OCI-LY3 (cell line): ENCODE results near the gene GAB2.

Experiments used
- H2AFZ ChIP-seq: fragments of 200-600, 300-600 bp; shearing (Covaris generic); 2 replicates; pipeline ENCODE4 v1.6.0; 2014; ENCODE audit warnings: antibody characterized with exemption, low read depth, low read length
- H3K27ac ChIP-seq: fragments of 200-600, 300-600 bp; sonication (generic); 2 replicates; pipeline ENCODE4 v1.5.1; 2014; ENCODE audit warnings: mild to moderate bottlenecking, low read length, moderate library complexity, mixed read lengths
- H3K27me3 ChIP-seq: fragments of 200-600, 300-600 bp; sonication (generic); 2 replicates; pipeline ENCODE4 v1.6.1; 2014; ENCODE audit warnings: low read depth, low read length, mixed read lengths
- H3K36me3 ChIP-seq: fragments of 200-600, 300-600 bp; sonication (generic); replicated peaks from 2 replicates; pipeline ENCODE3; 2014; ENCODE audit warnings: low read depth, low read length, mixed read lengths
- H3K4me1 ChIP-seq: fragments of 300-600, 200-600 bp; sonication (generic); 2 replicates; pipeline ENCODE4 v1.6.1; 2014; ENCODE audit warnings: low read length, mixed read lengths
- H3K4me2 ChIP-seq: fragments of 200-600, 300-600 bp; sonication (generic); 2 replicates; pipeline ENCODE4 v1.6.1; 2014; ENCODE audit warnings: low read length, mixed read lengths
- H3K4me3 ChIP-seq: fragments of 300-600, 200-600 bp; sonication (generic); 2 replicates; pipeline ENCODE4 v1.5.1; 2014; ENCODE audit warnings: antibody characterized with exemption, mild to moderate bottlenecking, low read length, moderate library complexity
- H3K79me2 ChIP-seq: fragments of 300-600, 200-600 bp; shearing (Covaris generic); 2 replicates; pipeline ENCODE4 v1.6.1; 2014; ENCODE audit warnings: mild to moderate bottlenecking, low read length, mixed read lengths
- H3K9ac ChIP-seq: fragments of 300-600, 200-600 bp; shearing (Covaris generic); 2 replicates; pipeline ENCODE4 v1.6.0; 2014; ENCODE audit warnings: mild to moderate bottlenecking, low read length, moderate library complexity
- H3K9me3 ChIP-seq: fragments of 200-600, 300-600 bp; shearing (Covaris generic); 2 replicates; pipeline ENCODE4 v1.6.1; 2014; ENCODE audit warnings: low read length, mixed read lengths; ENCODE audit not compliant: insufficient read depth
- H4K20me1 ChIP-seq: fragments of 200-600, 300-600 bp; sonication (generic); 2 replicates; pipeline ENCODE4 v1.6.1; 2016; ENCODE audit warnings: low read length, mixed read lengths; ENCODE audit not compliant: insufficient read depth
- EZH2phosphoT487 ChIP-seq: fragments of 200-600 bp; shearing (Covaris generic); IDR thresholded peaks from 2 replicates; pipeline ENCODE4 v1.6.1; 2018; ENCODE audit warnings: antibody characterized with exemption, mixed run types, low read depth
- TF ChIP-seq, protein P1 (sequence below): fragments of 200-600, 300-600 bp; sonication (generic); IDR thresholded peaks from 2 replicates; pipeline ENCODE4 v1.5.1; 2014; ENCODE audit warnings: antibody characterized with exemption, low read length, low read depth

Gene GAB2

DNA sequence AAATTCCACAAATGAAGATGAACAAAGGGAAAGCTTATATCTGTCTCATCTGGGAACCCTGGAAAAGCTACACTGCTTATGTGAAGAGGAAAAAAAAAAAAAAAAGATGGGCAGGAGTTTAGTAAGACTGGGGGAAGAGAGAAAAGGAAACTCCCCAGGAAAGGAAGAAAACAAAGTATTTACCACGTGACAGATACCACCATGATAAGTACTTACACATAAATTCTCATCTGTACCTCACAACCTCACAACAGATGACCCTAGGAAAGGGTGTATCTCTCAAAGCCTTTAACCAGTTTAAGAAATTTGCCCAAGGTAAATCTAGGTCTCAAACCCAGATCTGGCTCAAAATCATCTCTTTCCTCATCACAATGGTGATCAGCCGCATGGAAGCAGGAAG is 77.1 kb downstream of the GAB2 start:
- Histone ChIP-seq H3K27me3 (no peaks in the 10 kb centered on the region), H3K9me3 (no peaks in the 10 kb centered on the region), H4K20me1 (no peaks in the 10 kb centered on the region), H3K36me3 (no peaks in the 10 kb centered on the region), H2AFZ (no peak overlapping the region), H3K27ac (no peak overlapping the region), H3K9ac (no peak overlapping the region), H3K79me2 (no peaks in the 10 kb centered on the region), H3K4me1 (peaks cover 15% of the 10 kb centered on the region), H3K4me2 (no peak overlapping the region), H3K4me3 (no peak overlapping the region)
- TF ChIP-seq, protein P1, sequence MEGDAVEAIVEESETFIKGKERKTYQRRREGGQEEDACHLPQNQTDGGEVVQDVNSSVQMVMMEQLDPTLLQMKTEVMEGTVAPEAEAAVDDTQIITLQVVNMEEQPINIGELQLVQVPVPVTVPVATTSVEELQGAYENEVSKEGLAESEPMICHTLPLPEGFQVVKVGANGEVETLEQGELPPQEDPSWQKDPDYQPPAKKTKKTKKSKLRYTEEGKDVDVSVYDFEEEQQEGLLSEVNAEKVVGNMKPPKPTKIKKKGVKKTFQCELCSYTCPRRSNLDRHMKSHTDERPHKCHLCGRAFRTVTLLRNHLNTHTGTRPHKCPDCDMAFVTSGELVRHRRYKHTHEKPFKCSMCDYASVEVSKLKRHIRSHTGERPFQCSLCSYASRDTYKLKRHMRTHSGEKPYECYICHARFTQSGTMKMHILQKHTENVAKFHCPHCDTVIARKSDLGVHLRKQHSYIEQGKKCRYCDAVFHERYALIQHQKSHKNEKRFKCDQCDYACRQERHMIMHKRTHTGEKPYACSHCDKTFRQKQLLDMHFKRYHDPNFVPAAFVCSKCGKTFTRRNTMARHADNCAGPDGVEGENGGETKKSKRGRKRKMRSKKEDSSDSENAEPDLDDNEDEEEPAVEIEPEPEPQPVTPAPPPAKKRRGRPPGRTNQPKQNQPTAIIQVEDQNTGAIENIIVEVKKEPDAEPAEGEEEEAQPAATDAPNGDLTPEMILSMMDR: no peak
- TF ChIP-seq EZH2phosphoT487: no peak

DNA sequence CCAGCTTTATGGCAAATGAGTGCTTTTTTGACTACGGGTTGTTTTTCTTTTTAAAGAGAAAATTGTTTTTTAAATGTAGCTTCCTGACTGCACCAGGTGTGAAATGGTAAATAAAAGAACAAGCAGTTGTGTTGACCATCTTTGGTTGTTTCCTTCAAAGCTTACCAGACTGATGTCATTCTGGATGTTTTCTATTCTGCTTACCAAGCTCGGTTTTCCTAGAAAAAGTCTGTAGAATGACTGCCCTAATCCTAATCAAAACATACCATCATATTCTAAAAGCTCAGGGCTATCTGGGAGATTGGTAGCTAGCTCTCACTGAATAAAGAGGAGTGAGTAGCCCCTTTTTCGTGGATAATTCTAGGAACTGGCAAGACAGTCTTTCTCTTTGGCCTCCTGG is 77.7 kb downstream of the GAB2 start:
- H2AFZ ChIP-seq: no peak overlapping the region
- H3K27ac ChIP-seq: no peak overlapping the region
- no peaks in the 10 kb centered on the region for H3K79me2 ChIP-seq

DNA sequence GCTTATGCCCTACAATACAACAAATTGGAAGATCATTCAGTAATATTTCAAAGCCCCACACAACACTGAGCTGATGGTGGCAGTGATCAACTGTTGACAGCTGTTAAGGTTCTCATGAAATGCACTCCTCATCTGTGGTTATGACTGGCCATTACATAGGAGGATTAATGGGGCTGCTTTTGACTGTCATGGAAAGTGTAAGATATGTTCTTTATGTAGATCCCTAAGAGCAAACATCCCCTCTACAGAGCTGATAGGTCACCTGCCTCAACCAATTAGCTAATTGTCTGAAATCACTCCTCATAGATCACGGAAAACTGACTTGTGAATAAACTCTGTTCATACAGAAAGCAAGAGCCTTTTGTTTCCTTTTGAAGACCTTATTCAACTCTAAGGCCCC is 78.1 kb downstream of the GAB2 start:
- Histone ChIP-seq H3K4me1 (peaks cover 14% of the 10 kb centered on the region), H4K20me1 (no peaks in the 10 kb centered on the region), H3K4me3 (no peak overlapping the region), H3K36me3 (no peaks in the 10 kb centered on the region), H3K9me3 (no peaks in the 10 kb centered on the region), H3K4me2 (no peak overlapping the region), H3K9ac (no peak overlapping the region), H3K27me3 (no peaks in the 10 kb centered on the region), H2AFZ (no peak overlapping the region), H3K27ac (no peak overlapping the region), H3K79me2 (no peaks in the 10 kb centered on the region)
- no peak for TF ChIP-seq EZH2phosphoT487
- TF ChIP-seq, protein P1: no peak

More for the DNA sequence above, 77.7 kb downstream of the GAB2 start:
- no peak overlapping the region for H3K4me3 ChIP-seq
- H3K4me1 ChIP-seq: peaks cover 15% of the 10 kb centered on the region
- no peak overlapping the region for H3K9ac ChIP-seq
- no peaks in the 10 kb centered on the region for H3K9me3 ChIP-seq
- no peaks in the 10 kb centered on the region for H3K27me3 ChIP-seq
- TF ChIP-seq, protein P1: no peak
- H4K20me1 ChIP-seq: no peaks in the 10 kb centered on the region
- no peaks in the 10 kb centered on the region for H3K36me3 ChIP-seq
- no peak overlapping the region for H3K4me2 ChIP-seq

DNA sequence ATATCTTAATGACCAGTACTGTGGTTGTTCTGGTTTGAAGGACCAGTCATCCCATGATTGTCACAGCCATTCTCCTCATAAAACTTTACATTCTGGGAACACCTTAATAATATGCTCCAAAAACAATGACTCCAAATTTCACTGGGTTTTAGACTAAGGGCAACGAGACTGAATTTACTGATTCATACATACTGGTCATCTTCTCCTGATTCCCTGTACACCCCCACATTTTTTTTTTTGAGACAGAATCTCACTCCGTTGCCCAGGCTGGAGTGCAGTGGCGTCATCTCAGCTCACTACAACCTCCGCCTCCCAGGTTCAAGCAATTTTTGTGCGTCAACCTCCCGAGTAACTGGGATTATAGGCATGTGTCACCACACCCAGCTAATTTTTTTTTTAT is 78.9 kb downstream of the GAB2 start:
- Histone ChIP-seq H3K27me3 (no peaks in the 10 kb centered on the region), H3K36me3 (no peaks in the 10 kb centered on the region), H3K4me3 (no peak overlapping the region), H3K4me1 (peaks cover 7% of the 10 kb centered on the region), H3K9me3 (no peaks in the 10 kb centered on the region), H4K20me1 (no peaks in the 10 kb centered on the region), H3K79me2 (no peaks in the 10 kb centered on the region), H3K9ac (no peak overlapping the region), H3K27ac (no peak overlapping the region), H3K4me2 (no peak overlapping the region), H2AFZ (no peak overlapping the region)
- TF ChIP-seq EZH2phosphoT487: no peak
- TF ChIP-seq, protein P1: no peak
